Measurements from ENCODE around the gene TMEM225B.

- TF ChIP-seq CTCF (IDR thresholded peaks at IDR 0.05; ENCODE audit: low read depth, low read length), result no peak
- no peak for TF ChIP-seq EZH2phosphoT487 (IDR thresholded peaks at IDR 0.05; ENCODE audit: low read depth)
Observed at GRCh38 chr7:99557940-99558305, 40.1 kb upstream of the TMEM225B start.

Measured in OCI-LY3 (cell line).